ENCODE results near the gene STK33.

STK33 gene

GRCh38 chr11:8354622-8355415, 239.2 kb downstream of the STK33 start:
- no peak for DNase-seq (ENCODE audit: low spot score)

- no peak for DNase-seq (ENCODE audit: low spot score)
Measured at GRCh38 chr11:8352876-8353505, 241.0 kb downstream of the STK33 start.

GRCh38 chr11:8352103-8352875, 241.7 kb downstream of the STK33 start:
- DNase-seq (ENCODE audit: low spot score), result no peak

GRCh38 chr11:8351223-8351622, 242.8 kb downstream of the STK33 start:
- DNase-seq (ENCODE audit: low spot score), result no peak

- DNase-seq (ENCODE audit: low spot score), result no peak
Measured at GRCh38 chr11:8347978-8348377, 246.1 kb downstream of the STK33 start.

- DNase-seq (ENCODE audit: low spot score), result no peak
Measured at GRCh38 chr11:8346157-8346755, 247.8 kb downstream of the STK33 start.

- DNase-seq (ENCODE audit: low spot score), result no peak
Measured at GRCh38 chr11:8345179-8345578, 248.8 kb downstream of the STK33 start.

- no peak for DNase-seq (ENCODE audit: low spot score)
Measured at GRCh38 chr11:8344346-8344745, 249.7 kb downstream of the STK33 start.

GRCh38 chr11:8342821-8343681, 251.0 kb downstream of the STK33 start:
- DNase-seq (ENCODE audit: low spot score), result no peak

GRCh38 chr11:8341996-8342395, 252.0 kb downstream of the STK33 start:
- no peak for DNase-seq (ENCODE audit: low spot score)

All from hematopoietic multipotent progenitor cell treated with erythropoietin and hydrocortisone succinate and interleukin-3 and kit ligand, for 15 days (in vitro differentiated cells).